Measurements from ENCODE around the gene TREML2. TPM values are rescaled to one million over a fixed set of nuclear protein-coding genes. Genes with fewer than 3 reads are reported as not detected.
A peak's percentile ranks its signal among the peaks of the same experiment; 100 is the strongest.

The TREML2 gene
- total RNA-seq, 1 experiment from 2014 or later, result not detected

- DNase-seq (ENCODE audit: low read depth), result no peak
Measured at GRCh38 chr6:41177287-41177686, 23.7 kb downstream of the TREML2 start.

DNA sequence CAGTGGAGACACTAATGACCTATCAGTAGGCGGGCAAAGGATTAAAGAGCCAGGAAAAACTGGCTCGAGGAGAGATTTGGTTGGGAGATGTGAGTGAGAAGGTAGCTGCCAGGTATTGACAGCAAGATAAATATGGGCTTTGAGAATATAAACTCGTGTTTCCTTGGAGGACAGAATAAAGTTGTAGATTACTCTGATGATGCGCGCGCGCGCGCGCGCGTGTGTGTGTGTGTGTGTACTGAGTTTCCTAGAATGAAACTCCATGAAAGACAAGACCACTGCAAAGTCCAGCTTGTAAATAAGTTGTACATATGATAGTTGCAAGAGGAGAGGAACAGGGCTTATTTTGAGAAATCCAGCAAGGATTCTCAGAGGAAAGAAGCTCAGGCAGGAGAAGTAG is 24.8 kb downstream of the TREML2 start:
- DNase-seq (ENCODE audit: low read depth), result no peak

- no peak for DNase-seq (ENCODE audit: low read depth)
Measured at GRCh38 chr6:41175084-41175483, 25.9 kb downstream of the TREML2 start.

DNA sequence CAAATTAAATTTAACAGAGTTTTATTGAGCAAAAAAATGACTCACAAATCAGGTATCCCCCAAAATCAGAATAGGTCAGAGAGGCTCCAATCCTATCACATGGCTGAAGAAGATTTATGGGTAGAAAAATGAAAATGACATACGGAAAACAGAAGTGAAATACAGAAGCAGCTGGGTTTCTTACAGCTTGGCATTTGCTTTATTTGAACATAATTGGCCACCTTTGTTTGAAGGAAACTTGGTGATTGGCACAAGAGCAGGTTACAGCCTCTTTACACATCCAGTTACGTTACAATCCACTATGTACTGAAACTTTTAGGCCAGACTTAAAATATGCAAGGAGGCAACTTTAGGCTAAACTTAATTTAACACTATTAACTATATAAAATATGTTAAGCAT is 26.3 kb downstream of the TREML2 start:
- DNase-seq (ENCODE audit: low read depth), result no peak

DNA sequence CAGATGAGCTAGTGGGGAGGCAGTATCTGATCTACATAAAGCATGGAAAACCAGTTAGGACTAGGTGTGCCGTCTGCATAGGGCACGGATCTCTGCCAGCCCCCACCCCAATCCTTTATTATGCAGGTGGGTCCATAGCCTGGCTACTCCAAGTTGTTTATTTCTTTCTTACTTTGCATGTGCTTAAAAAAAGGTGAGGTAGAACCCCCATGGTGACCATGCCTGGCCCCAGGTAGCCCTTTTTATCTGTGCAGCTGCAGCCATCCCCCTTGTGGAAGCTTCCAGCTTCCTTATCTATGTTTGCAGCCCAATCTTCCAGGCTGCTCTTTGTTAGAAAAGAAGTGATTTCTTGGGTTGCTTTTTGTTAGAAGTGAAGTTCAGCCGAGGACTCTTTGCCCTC is 29.0 kb downstream of the TREML2 start:
- no peak for DNase-seq (ENCODE audit: low read depth)

DNA sequence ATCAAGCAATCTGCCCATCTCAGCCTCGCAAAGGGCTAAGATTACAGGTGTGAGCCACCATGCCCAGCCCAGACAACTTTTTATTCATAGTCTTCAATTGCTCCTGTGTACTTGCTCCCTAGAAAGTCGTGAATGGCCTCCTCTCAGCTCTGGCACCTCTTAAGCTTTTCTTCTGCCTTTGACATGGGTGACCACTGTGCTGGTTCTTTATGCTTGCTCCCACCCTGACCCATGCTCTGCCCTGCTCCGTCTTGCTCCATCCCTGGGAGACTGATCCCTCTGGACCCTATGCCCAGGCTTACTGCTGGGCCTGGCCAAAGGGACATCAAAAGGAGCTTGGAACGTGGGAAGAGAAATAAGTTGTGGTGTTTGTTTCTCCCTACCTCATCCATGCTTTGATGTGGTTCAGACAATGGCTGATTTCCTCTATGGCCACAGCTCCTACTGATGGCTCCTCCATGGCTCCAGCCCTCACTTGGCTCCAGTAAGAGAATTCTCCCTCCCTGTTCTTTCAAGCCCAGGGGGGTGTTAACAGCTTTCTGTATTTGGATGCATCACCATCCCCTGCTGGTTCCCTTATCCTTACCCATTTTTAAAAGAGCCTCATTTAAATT is 30.3 kb downstream of the TREML2 start:
- DNase-seq (ENCODE audit: low read depth), result no peak

DNA sequence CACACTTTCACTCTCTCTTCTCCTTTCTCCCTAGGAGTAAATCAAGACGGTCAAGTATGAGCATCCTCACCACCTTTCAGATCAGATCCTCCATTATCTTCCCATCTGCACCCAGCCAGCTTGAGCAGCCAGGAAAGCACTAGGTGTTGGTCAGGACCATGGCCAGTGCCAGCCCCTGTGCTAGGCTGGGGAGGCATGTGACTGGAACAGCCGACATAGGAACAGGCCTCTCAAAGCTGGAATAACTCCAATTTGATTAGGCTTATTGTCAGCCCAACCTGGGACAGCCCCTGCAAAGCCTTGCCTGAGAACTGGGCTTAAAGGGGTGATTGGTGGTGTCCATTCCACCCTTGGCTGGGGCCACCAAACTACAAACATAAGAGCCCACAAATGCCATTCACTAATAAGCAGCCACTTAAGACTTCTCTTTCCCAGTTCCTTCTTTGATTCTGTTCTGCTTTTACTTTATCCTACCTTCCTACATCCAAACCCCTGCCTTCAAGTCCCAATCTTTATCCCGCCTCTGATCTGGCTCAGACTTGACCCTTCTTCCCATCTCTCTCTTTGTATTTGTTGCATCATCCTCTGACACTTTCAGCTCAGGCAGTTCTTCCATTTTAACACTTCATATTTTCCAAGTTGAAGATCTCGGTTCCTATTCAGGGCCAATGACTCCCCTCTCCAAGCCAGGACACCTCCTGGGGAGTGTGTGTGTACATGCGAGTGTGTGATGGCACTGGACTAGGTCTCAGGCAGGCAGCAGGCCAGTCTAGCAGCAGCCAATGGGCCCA is 33.6 kb downstream of the TREML2 start:
- peak; percentile 25 for DNase-seq (ENCODE audit: low read depth)

DNA sequence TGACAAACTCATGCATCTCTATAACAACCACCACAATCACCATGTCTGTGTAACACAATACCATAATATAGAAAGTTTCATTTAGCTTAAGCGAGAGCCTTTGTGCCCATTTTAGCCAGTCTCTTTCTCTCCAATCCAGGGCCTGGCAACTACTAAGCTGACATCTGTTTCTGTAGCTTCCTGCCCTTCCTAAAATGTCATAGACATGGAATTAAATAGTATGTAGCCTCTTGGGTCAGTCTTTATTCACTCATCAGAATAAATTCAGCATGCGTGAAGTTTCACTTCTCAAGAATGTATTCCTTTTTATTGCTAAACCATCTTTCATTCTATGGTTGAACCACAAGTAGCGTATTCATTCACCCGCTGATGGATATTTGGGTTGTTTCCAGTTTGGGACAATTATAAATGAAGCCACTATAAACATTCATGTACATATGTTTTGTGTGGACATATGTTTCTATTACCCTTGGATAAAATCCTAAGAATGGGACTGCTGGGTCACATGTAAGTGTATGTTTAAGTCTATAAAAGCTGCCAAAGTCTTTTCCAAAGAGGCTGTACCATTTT is 36.3 kb downstream of the TREML2 start:
- DNase-seq (ENCODE audit: low read depth), result peak; percentile 5

DNA sequence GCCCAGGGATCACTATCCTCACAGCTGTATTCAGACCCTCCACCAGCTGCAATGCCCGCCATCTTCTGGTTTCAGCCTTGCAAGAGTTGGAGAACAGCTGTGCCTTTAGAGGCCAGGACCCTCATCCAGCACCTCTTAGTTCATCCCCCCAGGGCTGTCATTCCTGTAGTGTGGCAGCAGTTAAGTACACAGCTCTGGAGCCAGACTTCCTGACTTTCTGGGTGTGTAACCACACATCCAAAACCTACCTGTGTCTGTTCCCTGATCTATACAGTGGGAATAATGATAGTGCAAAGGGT is 37.6 kb downstream of the TREML2 start:
- DNase-seq (ENCODE audit: low read depth), result no peak

GRCh38 chr6:41162687-41163418 is 38.1 kb downstream of the TREML2 start, which contains the start of gene TREM2:
TSS of gene TREM2 (minus strand) at chr6:41163116. CDS start at chr6:41163082, 34 bp downstream.
- DNase-seq (ENCODE audit: low read depth), result no peak

GRCh38 chr6:41161851-41162552 is 38.9 kb downstream of the TREML2 start:
- no peak for DNase-seq (ENCODE audit: low read depth)

DNA sequence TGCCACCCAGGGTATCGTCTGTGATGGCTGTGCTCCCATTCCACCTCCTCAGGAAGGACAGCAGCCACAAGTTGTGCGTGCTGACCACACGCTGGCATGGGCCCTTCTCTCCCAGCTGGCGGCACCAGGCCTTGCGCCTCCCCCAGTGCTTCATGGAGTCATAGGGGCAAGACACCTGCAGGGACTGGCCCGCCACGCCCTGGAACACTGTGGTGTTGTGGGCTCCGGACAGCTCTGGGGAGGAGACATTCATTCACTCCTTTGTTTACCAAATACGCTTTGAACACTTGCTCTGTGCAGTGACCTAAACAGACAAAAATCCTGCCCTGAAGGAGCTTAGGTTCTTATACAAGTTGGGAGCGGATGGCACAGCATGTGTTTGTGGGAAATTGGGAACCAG is 39.6 kb downstream of the TREML2 start:
- no peak for DNase-seq (ENCODE audit: low read depth)

- DNase-seq (ENCODE audit: low read depth), result no peak
Measured at GRCh38 chr6:41160933-41161332, 40.0 kb downstream of the TREML2 start.

DNA sequence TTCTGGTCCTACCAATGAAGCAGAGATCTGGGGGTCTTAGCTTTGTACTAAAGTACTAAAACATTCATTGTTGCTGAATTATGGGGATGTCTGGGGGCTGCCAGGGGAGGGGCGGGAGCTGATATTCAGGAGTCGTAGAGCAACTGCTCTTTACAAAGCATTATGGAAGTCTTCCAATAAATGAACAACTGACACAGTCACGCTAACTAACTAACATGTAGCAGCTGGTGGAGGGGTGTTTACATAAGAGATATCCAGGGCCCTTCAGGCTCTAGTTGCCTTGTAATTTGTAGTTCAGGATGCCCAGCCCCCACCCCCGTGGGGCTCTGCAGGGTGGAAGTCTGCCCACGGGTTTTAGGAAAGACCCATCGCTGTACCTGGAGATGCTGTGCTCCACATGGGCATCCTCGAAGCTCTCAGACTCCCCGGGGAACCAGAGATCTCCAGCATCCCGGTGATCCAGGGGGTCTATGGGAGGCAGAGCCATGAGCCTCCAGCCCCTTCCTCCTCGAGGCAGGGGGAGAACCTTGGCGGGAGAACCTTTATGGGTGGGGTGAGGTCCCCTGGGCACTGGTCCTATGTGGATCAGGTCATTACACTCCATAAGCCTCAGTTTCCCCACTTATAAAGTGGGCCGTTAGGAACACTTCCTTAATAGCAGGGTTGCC is 41.4 kb downstream of the TREML2 start:
- DNase-seq (ENCODE audit: low read depth), result peak; percentile 5

- DNase-seq (ENCODE audit: low read depth), result no peak
Measured at GRCh38 chr6:41157323-41157722, 43.6 kb downstream of the TREML2 start.

GRCh38 chr6:41156771-41157170 is 44.2 kb downstream of the TREML2 start:
- DNase-seq (ENCODE audit: low read depth), result no peak

GRCh38 chr6:41156001-41156400 is 44.9 kb downstream of the TREML2 start:
- no peak for DNase-seq (ENCODE audit: low read depth)

DNA sequence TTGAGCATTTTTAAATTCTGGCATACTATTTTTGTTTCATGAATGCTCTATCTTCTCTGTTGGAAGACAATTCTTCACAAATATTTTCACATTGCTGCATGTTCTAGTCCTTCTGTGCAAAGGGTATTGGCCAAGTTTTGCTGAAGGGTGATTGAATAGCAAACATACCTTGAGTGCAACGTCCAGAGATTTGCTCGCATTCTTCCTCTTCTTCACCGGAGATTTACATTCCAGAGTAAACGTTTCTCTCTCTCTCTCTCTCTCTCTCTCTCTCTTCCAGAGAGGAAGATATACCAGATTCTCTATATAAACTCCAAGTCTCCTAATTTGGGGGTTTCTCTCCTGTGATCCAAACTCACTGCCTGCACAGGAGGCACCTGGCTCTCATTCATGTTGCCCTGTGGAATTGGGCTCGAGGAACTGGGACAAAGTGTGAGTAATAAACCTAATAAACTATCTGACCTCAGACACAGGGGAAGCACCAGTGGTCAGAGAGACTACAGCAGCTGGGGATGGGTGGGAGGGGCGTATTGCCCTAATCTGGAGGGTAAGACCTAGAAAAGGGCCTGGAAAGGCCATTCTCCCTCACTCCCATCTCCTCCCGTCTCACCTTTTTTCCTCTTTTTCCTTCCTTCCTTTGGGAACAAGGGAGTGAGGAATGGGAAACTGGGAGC is 45.7 kb downstream of the TREML2 start:
- DNase-seq (ENCODE audit: low read depth), result no peak

GRCh38 chr6:41153992-41154625 is 46.8 kb downstream of the TREML2 start, which contains the start of gene TREML1:
TSS of gene TREML1 (minus strand) at chr6:41154347. CDS start at chr6:41154288, 59 bp downstream.
- no peak for DNase-seq (ENCODE audit: low read depth)

- DNase-seq (ENCODE audit: low read depth), result no peak
Measured at GRCh38 chr6:41153451-41153850, 47.5 kb downstream of the TREML2 start.

Data from RPMI7951 (cell line).